ENCODE results near the gene SPSB2. TPM values are rescaled to one million over a fixed set of nuclear protein-coding genes. Genes with fewer than 3 reads are reported as not detected.
A peak's percentile ranks its signal among the peaks of the same experiment; 100 is the strongest.
"Not testable (repeated sequence)": the region's sequence is repeated elsewhere in the genome, so short reads cannot be mapped to it uniquely, and the experiment has no call there.

SPSB2 gene
- total RNA-seq, 1 donor from 2014 or later = 3.2 TPM

DNA sequence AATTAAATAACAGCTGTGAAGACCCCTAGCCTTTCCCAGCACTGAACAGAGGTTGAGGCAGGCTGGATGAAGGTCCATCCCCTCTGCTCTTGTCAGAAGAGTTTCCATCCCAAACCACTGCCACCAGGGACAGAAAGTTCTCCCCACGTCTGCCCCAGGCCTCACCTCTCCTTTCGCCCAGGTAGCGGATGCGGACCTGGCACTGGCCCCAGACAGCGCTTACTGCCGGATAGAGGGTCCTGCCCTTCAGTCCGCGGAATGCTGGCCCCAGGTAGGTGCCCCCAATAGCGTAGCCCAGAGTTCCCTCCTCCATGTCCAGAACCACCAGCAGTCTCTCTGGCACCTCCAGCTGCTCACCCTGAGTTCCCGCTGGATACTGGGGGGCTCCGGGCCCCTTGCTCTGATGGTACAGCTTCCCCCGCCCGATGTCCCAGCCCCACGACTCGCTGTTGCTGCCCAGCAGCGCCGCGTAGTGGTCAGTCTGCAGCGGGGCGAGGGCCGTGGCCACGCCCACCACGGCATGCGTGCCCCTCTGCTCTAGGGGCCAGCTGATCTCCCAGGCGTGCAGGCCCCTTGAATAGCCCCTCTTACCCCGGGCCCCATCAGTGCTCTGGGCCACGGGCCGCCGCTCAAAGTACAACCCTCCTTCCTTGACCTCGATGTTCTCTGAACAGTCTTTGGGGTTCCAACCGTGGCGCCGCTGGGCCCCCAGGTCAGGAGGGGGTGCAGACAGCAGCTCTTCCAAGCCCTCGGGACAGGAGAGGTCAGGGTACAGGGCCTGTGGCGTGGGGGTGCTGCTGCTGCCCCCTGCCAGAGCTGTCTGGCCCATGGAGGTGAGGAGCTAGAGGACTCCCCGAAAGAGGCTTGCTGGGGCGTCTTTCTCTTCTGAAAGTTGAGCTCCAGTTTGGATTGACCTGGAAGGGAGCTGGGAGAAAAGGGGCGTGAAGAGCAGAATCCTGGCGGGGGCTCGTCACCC lies 742 bp downstream of the SPSB2 start:
- TF ChIP-seq, protein P1, sequence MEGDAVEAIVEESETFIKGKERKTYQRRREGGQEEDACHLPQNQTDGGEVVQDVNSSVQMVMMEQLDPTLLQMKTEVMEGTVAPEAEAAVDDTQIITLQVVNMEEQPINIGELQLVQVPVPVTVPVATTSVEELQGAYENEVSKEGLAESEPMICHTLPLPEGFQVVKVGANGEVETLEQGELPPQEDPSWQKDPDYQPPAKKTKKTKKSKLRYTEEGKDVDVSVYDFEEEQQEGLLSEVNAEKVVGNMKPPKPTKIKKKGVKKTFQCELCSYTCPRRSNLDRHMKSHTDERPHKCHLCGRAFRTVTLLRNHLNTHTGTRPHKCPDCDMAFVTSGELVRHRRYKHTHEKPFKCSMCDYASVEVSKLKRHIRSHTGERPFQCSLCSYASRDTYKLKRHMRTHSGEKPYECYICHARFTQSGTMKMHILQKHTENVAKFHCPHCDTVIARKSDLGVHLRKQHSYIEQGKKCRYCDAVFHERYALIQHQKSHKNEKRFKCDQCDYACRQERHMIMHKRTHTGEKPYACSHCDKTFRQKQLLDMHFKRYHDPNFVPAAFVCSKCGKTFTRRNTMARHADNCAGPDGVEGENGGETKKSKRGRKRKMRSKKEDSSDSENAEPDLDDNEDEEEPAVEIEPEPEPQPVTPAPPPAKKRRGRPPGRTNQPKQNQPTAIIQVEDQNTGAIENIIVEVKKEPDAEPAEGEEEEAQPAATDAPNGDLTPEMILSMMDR (IDR thresholded peaks at IDR 0.05; ENCODE audit: borderline replicate concordance) = peak; percentile 98
- Histone ChIP-seq H3K4me3 (peak overlapping the region; percentile 89), H3K36me3 (peaks cover 31% of the 10 kb centered on the region), H3K27me3 (ENCODE audit: low read depth) (no peaks in the 10 kb centered on the region), H3K4me1 (peaks cover 62% of the 10 kb centered on the region), H3K9me3 (replicated peaks) (no peaks in the 10 kb centered on the region), H3K27ac (replicated peaks) (peak overlapping the region; percentile 90)
- DNase-seq = peak; percentile 83
- intact Hi-C loops (cut with micrococcal nuclease) = no loop called here

DNA sequence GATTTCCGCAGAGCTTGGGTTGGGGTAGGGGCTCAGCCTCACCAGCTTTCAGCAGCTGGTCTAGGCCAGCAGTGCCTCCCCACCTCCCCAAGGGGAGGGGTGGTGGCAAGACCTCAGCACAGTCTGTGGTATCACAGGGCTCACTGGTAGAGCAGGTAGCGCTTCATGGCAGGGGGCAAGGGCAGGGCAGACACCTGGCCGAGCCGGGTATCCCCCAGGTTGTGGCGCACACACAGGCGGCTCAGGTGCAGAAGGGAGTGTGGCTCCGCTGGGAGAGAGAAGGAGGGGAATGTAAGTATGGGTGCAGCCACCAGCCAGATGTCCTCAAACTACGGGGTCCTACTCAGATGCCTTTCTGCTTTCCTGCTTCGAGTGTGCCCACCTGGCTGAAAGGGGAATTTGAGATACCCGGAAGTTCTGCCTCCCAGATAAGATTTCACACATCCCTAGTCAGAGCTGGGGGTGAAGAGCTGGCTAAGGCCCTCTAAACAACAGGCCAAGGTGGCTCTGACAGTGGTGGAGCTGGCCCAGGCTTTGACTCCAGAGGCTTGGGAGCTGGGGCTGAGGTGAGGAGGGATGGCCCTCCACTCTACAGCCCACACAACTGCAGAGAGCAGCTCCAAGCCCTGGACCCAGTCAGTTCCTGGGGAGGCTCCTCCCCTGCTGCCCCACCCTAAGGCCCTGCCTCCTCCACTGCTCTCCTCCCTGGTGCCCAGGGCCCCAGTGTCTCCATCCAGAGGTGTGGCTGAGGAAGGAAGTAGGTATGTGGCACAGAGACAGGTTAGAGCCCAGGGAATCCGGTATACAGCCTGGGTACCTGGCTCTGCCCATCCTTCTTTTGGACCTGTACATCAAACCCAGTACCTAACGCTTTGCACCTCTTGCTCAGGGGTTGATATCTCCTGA lies 1.8 kb downstream of the SPSB2 start:
- TF ChIP-seq, protein P1 (IDR thresholded peaks at IDR 0.05; ENCODE audit: borderline replicate concordance) = no peak
- peaks cover 31% of the 10 kb centered on the region for H3K36me3 ChIP-seq
- no peaks in the 10 kb centered on the region for H3K9me3 ChIP-seq (replicated peaks)
- peak overlapping the region; percentile 90 for H3K27ac ChIP-seq (replicated peaks)
- H3K4me3 ChIP-seq = peak overlapping the region; percentile 89
- no peak for DNase-seq
- peaks cover 68% of the 10 kb centered on the region for H3K4me1 ChIP-seq
- intact Hi-C loops (cut with micrococcal nuclease) = no loop called here
- H3K27me3 ChIP-seq (ENCODE audit: low read depth) = no peaks in the 10 kb centered on the region

DNA sequence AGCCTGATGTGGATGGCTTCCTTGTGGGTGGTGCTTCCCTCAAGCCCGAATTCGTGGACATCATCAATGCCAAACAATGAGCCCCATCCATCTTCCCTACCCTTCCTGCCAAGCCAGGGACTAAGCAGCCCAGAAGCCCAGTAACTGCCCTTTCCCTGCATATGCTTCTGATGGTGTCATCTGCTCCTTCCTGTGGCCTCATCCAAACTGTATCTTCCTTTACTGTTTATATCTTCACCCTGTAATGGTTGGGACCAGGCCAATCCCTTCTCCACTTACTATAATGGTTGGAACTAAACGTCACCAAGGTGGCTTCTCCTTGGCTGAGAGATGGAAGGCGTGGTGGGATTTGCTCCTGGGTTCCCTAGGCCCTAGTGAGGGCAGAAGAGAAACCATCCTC lies 2.8 kb downstream of the SPSB2 start:
- H3K27me3 ChIP-seq (ENCODE audit: low read depth); H3K4me3 ChIP-seq; DNase-seq; H3K9me3 ChIP-seq (replicated peaks); intact Hi-C loops (cut with micrococcal nuclease): not testable (repeated sequence)
- Histone ChIP-seq H3K4me1 (peaks cover 68% of the 10 kb centered on the region), H3K27ac (replicated peaks) (peak overlapping the region; percentile 99), H3K36me3 (peaks cover 31% of the 10 kb centered on the region)

GRCh38 chr12:6869049-6870021 lies 3.8 kb downstream of the SPSB2 start:
- Histone ChIP-seq H3K4me3 (peak overlapping the region; percentile 100), H3K9me3 (replicated peaks) (no peaks in the 10 kb centered on the region), H3K36me3 (peaks cover 37% of the 10 kb centered on the region), H3K27ac (replicated peaks) (peak overlapping the region; percentile 99), H3K27me3 (ENCODE audit: low read depth) (no peaks in the 10 kb centered on the region), H3K4me1 (peaks cover 68% of the 10 kb centered on the region)
- TF ChIP-seq, protein P1 (IDR thresholded peaks at IDR 0.05; ENCODE audit: borderline replicate concordance) = peak; percentile 95
- intact Hi-C loops (cut with micrococcal nuclease) = no loop called here
- DNase-seq = peak; percentile 69

DNA sequence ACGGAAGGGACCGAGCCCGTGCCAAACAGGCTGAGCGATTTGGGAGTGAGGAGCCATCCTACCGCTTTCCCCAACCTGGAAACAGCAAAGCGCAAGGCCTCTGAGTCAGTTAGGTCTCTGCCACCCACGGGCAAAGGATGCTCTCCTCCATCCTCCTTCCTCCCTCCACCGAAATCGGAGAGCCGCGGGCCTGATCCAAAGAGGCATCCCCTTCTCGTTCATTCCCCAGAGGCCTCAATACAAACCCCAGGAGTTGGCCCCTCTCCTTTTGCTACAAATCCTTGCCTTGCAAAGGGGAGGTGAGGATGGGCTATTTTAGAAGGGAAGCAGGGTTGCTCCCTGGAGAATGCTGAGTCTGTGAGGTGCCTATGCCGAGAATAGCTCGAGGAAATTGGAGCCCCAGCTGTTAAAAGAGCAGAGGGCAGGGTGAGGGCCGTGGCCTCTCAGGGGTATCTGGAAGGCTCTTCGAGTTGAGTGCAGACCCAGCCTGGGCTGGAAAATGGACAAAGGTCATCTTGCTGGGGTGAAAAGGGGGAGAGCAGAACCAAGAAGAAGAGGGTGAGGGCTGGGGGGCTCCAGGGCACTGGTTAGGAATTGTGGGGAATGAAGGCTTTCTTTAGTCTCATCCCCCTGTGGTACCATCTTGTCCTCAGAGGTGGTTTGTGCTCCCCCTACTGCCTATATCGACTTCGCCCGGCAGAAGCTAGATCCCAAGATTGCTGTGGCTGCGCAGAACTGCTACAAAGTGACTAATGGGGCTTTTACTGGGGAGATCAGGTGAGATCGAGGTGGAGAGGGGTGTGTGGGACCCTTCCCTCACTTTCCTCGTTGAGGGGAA lies 4.7 kb downstream of the SPSB2 start:
- H3K27me3 ChIP-seq (ENCODE audit: low read depth) = no peaks in the 10 kb centered on the region
- peaks cover 62% of the 10 kb centered on the region for H3K4me1 ChIP-seq
- H3K9me3 ChIP-seq (replicated peaks) = no peaks in the 10 kb centered on the region
- H3K36me3 ChIP-seq = peaks cover 46% of the 10 kb centered on the region
- intact Hi-C loops (cut with micrococcal nuclease) = no loop called here
- DNase-seq = no peak
- TF ChIP-seq, protein P1 (IDR thresholded peaks at IDR 0.05; ENCODE audit: borderline replicate concordance) = no peak
- peak overlapping the region; percentile 100 for H3K4me3 ChIP-seq
- peak overlapping the region; percentile 99 for H3K27ac ChIP-seq (replicated peaks)
